GM13977 (cell line): ENCODE results near the gene DST.
A peak's percentile ranks its signal among the peaks of the same experiment; 100 is the strongest.
"Not testable (repeated sequence)": the region's sequence is repeated elsewhere in the genome, so short reads cannot be mapped to it uniquely, and the experiment has no call there.

Experiments used
- DNase-seq: peaks from one replicate; pipeline ENCODE4 v3.0.0; 2012; ENCODE audit warnings: low spot score
- in situ Hi-C: fragments of 300-500 bp; cut with MboI; formaldehyde crosslinking; loops from one replicate; pipeline ENCODE4 v1.12.0; 2022; ENCODE audit warnings: low sequenced_read_pairs, low pct_unique_long_range_greater_than_20kb, mixed read lengths, inconsistent platforms; ENCODE audit not compliant: unreplicated experiment
- TF ChIP-seq, protein P1 (sequence below): IDR thresholded peaks from 2 replicates; pipeline ENCODE4 v1.5.1; 2012; ENCODE audit warnings: mild to moderate bottlenecking, control low read depth; ENCODE audit not compliant: insufficient read depth; ENCODE audit errors: extremely low read depth, missing control alignments

The DST gene

DNA sequence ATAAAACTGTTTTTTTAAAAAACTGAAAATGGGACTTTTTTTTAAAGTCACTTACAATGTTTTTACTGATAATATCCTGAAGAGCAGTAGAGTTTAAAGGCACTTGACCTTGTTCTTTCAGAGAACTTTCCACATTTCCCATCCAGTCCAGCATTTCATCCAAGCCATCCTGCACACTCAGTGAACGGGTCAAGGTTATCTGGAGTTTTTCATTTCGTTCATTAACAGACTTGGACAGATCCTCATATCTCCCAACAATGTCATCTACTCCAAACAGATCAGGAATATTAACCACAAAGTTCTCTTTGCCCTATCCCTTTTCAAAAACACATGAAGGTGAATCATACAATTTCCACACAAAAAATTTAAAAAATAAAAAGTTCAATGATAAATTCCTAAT, 69.1 kb downstream of the DST start:
- DNase-seq = no peak
- in situ Hi-C loops = loop anchor here (10.0 kb wide), 1 partner anchor 219 kb away; no protein-coding TSS in a partner anchor
- TF ChIP-seq, protein P1, sequence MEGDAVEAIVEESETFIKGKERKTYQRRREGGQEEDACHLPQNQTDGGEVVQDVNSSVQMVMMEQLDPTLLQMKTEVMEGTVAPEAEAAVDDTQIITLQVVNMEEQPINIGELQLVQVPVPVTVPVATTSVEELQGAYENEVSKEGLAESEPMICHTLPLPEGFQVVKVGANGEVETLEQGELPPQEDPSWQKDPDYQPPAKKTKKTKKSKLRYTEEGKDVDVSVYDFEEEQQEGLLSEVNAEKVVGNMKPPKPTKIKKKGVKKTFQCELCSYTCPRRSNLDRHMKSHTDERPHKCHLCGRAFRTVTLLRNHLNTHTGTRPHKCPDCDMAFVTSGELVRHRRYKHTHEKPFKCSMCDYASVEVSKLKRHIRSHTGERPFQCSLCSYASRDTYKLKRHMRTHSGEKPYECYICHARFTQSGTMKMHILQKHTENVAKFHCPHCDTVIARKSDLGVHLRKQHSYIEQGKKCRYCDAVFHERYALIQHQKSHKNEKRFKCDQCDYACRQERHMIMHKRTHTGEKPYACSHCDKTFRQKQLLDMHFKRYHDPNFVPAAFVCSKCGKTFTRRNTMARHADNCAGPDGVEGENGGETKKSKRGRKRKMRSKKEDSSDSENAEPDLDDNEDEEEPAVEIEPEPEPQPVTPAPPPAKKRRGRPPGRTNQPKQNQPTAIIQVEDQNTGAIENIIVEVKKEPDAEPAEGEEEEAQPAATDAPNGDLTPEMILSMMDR = no peak

DNA sequence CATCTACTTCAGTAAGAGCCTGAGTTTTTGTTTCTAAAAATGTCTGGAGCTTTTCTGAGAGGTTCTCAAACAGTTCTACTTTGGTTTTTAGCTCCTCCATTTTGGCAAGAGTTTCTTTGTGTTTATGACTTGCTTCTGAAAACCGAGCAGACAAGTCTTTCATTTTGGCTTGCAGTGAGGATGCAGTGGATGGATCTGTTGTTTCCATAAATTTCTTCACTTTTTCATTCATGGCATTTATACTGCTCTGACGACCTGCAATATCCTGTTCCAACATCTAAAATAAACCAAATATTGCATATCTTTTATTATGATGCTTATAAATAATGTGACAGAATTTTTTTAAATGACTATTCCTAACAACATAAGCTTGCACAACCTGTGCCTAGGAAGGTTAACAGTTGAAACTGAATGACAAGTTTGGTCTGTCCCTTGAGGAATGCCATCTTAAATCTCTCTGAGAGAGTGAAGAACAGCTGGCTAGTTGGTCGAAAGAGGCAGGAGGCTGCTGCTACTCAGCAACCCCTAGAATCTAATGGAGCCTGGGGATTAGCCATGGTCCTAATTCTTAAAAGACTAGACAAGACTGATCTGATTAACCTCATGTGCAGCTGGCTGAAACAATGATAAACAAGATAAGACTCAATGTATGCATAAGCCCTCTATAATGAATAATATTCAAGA, 69.8 kb downstream of the DST start:
- in situ Hi-C loops = loop anchor here (10.0 kb wide), 1 partner anchor 218 kb away; no protein-coding TSS in a partner anchor
- TF ChIP-seq, protein P1 = no peak

DNA sequence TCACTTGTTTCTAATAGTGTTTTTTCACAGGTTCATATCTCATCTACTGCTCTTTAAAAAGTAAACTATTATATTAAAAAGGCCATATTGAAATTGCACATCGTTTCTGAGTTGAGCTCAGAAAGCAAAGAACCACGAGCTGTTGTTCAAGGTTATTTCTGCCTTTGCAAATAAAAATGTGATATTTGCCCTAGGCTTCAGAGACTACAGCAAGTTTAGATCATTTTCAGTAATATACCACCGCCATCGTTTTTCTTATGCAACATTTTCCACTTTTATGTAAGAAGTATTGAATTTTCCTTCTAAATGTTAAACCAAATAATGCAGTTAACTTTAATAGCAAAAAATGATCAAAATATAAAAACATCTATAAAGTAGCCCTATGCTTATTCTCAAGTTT, 71.1 kb downstream of the DST start:
- no peak for DNase-seq
- TF ChIP-seq, protein P1 = no peak
- in situ Hi-C loops = loop anchor here (10.0 kb wide), 1 partner anchor 217 kb away; no protein-coding TSS in a partner anchor

More for the DNA sequence above, 69.8 kb downstream of the DST start:
- DNase-seq = no peak

DNA sequence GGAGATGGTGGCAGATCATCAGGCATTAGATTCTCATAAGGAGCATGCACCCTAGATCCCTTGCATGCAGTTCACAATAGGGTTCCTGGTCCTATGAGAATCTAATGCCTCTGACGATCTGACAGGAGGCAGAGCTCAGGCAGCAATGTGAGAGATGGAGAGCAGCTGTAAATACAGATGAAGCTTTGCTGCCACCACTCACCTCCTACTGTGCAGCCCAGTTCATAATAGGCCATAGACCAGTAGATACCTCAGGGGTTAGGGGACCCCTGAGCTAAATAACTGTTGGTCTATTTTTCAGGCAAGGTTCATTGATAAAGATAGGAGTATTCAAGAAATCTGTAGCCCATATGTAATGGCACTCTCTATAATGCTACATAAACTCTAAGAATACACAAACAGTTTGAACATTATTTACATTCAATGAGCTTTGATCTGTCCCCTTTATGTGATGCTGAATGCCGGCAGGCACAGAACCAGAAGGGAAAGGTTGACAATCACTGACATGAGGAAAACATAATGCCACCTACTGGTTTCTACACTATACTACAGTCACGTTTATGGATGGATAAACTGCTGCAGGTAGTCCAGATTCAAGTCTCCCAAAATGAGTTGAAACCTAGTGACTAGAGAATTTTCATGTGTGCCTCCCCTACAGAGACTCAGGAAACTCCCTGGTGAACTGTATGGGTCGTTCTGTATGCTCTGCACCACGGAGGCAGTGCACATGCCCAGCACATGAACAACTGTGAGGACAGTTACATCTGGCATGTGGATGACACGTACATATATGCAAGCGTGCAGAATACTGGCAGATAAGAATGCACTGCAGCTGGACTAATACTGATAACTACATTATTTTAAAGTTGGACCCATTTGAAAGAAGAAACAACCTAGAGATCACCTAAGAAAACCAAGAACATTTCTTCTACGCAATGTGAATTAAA, 72.0 kb downstream of the DST start:
- TF ChIP-seq, protein P1 = peak; percentile 50
- DNase-seq = peak; percentile 31
- in situ Hi-C loops = loop anchor here (10.0 kb wide), 1 partner anchor 216 kb away; no protein-coding TSS in a partner anchor

DNA sequence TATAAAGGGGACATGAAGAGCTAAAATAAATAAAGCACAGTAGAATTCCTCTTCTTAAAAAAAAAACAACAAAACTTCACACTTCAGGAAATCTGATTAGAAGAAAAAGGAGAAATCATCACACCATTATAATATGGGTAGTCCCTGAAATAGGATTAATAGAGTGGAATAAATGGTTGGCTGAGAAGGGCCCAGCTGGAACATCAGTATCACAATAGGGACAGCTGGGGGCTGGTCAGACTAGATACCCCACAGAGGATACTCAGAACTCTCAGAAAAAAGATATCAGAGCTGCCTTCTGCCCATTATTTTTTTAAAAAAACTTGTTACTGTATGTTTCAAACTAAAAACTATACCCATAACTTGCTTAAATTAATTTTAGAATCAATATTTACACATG, 75.2 kb downstream of the DST start:
- no peak for DNase-seq
- TF ChIP-seq, protein P1 = no peak
- in situ Hi-C loops = no loop called here

DNA sequence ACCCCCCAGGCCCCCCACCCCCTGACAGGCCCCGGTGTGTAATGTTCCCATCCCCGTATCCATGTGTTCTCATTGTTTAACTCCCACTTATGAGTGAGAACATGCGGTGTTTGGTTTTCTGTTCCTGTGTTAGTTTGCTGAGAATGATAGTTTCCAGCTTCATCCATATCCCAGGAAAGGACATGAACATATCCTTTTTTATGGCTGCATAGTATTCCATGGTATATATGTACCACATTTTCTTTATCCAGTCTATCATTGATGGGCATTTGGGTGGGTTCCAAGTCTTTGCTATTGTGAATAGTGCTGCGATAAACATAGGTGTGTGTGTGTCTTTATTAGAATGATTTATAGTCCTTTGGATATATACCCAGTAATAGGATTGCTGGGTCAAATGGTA, 80.0 kb downstream of the DST start:
- DNase-seq, in situ Hi-C loops: not testable (repeated sequence)
